Activated T-cell treated with anti-CD3 and anti-CD28 coated beads for 48 hours (primary cell): ENCODE measurements around the gene CACUL1.
"Not testable (repeated sequence)": the region's sequence is repeated elsewhere in the genome, so short reads cannot be mapped to it uniquely, and the experiment has no call there.

Experiments used
- DNase-seq: peaks from one replicate; pipeline ENCODE4 v3.0.0-alpha.2; 2020; ENCODE audit warnings: low read depth

The CACUL1 gene

GRCh38 chr10:118687472-118687871, 67.3 kb downstream of the CACUL1 start:
- DNase-seq = no peak

DNA sequence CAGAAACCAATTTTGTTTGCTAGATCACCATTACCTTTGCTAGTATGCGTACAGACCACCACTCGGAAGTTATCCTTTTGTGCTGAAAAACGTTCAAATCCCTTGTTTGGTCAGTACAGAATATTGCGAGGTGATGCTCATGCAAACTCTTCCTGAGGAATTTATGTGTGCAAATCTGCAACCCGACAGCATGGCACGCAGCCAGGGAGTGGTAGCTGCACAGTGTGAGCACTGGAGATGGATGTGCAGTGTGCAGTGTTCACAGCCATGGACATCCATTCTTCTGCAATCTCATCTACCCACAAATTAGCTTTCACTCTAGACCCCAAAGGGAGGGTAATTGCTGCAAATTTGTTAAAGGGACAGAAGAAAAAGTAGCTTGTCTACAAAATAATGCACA, 72.2 kb downstream of the CACUL1 start:
- DNase-seq = no peak

GRCh38 chr10:118680197-118680596, 74.6 kb downstream of the CACUL1 start:
- no peak for DNase-seq

GRCh38 chr10:118674226-118674919, 80.4 kb downstream of the CACUL1 start:
- DNase-seq = no peak

- DNase-seq = no peak
Measured at GRCh38 chr10:118672766-118673715, 81.7 kb downstream of the CACUL1 start.

DNA sequence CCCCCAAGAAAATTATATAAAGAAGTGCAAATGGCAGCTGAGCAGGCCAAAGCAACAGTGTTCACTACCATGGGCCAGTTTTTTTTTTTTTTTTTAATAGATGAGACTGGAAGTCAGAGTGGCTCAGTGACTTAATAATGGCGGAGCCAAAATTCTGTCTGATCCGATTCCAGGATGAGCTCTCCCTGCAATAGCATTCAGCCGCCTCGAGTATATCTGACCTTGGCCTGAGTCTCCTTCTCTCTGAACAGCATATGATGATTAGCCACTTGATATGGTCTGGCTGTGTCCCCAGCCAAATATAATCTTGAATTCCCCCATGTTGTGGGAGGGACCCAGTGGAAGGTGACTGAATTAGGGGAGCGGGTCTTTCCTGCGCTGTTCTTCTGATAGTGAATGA, 82.6 kb downstream of the CACUL1 start:
- no peak for DNase-seq

GRCh38 chr10:118671221-118671620, 83.5 kb downstream of the CACUL1 start:
- DNase-seq = not testable (repeated sequence)

DNA sequence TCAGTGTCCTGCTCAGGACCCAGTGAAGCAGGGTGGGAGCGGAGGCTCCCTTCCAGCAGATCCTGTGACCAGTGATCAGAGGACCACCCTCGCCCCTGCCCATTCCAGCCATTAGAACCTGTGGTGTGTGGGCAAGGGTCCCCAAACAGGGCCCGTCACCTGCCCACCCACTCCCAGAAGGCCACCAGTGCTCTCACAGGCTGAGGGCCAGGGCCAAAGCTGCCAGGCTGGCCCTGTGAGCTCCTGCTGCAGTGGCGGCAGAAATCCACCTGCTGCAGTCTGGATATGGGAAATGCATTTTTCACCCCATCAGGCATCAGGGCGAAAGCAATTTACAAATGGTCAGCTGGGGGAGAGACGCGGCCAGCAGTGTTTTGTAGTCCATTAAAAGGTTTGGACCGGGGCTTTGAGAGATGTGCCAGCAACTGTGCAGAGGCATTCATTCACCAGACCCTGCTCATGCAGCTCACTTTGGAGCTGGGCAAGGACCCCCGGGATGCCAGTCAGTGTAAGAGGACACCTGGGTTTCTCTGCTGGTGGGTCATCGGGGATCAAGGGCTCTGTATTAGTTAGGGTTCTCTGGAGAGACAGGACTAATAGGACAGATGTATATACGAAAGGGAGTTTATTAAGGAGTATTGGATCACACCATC, 84.2 kb downstream of the CACUL1 start:
- DNase-seq = no peak

- DNase-seq = no peak
Measured at GRCh38 chr10:118669835-118670234, 84.9 kb downstream of the CACUL1 start.

DNA sequence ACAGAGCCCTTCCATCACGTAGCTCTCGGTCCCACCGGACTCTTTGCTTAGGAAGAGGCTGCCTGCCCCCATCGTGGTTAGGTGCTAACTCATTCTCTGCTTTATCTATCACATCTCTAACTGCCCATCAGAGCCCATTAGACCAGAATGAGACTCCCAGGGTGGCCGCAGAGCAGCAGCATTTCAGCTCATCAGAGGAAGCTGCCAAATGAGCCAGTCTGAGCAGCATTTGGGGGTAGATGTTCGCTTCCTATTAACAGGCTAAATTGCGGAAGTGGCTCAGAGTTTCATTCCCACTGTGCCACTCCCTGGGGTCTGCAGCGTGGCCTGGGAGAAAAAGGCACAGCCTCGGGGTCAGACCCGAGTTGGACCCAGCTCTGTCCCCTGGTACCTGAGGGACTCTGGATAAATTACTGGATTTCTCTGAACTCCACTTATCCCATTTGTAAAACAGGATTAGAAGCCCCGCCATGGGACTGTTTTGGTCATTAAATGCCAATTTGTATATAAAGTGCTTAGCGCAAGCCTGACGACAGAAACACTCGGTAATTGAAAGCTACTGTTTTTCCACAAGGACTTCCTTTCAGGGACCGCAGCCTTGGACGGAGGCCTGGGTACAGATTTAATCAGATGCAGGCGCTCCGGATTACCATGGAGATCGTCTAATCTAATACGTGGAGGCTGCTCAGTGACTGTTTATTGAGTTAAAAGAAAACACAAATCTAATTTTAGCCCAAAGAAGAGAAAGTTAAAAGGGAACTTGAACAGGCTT, 85.6 kb downstream of the CACUL1 start:
- no peak for DNase-seq

DNA sequence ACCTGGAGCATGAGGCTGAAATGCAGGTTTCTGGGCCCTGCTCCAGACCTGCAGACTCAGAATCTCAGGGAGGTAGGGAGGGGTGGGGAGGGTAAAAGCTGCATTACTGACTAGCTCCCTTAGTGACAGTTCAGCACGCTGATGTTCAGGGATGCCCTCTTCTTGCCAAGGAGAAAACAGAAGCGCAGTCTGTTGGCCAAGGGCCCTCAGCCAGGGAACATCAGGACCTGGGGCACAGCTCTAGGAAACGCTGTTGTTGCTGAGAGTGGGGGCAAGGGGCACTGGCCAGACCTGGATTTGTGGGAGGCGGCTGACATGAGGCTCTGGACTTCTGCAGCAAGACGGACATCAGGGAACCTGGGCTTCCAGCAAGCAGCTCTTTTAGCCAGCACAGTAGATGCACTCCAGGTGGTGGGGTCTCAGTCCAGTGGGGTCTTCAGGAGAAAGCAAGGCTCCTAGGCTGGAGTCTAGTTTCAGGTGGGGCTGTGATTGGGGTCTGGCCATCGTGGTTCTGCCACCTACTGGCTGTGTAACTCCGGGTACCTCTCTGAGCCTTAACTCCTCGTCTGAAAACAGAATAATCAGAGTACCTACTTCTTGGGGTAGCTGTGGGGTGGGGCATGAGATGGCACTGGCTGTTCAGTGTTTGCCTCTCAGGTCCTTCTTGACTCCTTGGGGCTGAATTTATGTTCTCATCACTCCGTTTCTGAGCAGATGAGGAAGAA, 86.4 kb downstream of the CACUL1 start:
- DNase-seq = no peak

- DNase-seq = no peak
Measured at GRCh38 chr10:118667732-118668131, 87.0 kb downstream of the CACUL1 start.

- DNase-seq = no peak
Measured at GRCh38 chr10:118666350-118666749, 88.4 kb downstream of the CACUL1 start.

- DNase-seq = no peak
Measured at GRCh38 chr10:118664321-118664720, 90.4 kb downstream of the CACUL1 start.

DNA sequence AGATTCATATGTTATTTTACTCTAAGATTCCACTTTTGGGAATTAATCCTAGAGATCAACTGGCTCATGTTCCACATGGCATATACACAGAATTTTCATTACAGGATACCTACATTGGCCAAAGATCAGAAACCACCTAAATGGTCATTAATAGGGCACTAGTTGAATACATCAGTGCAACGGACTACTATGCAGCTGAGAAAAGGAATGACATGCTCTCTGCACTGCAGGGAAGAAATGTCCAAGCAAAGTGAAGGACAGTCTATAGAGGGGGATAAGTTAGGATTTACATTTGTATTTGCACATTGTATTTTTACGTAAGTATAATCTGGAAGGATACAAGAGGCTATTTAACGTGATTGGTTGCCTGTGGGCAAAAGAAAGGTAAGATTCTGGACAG, 91.6 kb downstream of the CACUL1 start:
- DNase-seq = no peak

DNA sequence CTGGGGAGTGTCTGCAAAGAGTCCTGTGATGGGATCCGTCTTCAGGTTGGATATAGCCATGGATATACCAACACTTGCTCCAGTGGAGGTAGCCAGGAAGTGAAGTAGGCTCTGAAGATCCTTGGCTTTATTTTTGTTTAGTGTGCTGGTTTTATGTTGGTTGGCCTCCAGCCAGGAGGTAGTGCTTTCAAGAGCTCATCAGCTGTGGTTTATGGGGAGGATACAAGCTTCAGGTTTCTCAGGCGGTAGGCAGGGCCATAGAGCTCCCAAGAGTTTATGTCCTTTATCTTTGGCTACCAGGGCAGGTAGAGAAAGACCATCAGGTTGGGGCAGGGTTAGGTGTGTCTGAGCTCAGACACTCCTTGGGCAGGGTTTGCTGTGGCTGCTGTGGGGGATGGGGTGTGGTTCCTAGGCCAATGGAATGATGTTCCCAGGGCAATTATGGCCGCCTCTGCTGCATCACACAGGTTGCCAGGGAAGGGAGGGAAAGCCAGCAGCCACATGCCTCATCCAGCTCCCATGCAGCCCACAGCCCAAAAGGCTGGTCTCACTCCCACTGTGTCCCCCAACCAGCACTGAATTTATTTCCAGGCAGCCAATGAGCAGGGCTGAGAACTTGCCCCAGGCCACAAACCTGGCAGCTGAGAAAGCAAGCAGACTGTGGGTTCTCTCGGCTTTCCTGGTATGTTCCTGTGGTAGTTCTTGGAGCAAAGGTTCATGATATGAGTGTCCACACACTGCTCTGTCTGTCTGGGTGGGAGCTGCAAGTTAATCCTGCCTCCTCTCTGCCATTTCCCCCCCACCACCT, 92.3 kb downstream of the CACUL1 start:
- DNase-seq = no peak

DNA sequence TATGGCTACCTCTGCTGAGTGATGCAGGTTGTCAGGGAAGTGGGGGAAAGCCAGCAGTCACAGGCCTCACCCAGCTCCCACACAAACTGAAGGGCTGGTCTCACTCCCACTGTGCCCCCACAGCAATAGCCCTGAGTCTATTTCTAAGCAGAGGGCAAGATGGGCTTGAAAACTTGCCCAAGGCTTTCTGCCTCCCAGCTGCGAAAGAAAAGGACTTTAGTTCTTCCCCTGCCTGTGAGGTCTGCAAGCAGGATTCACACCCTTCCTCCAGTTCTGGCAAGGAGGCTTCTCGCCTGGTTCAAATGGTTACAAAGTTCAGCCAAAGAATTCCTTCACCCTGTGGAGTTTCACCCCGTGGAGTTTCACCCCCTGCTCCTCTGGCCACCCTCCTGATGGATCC, 96.0 kb downstream of the CACUL1 start:
- DNase-seq = no peak

- not testable (repeated sequence) for DNase-seq
Measured at GRCh38 chr10:118658168-118658567, 96.6 kb downstream of the CACUL1 start.

- DNase-seq = not testable (repeated sequence)
Measured at GRCh38 chr10:118645294-118645693, 109.5 kb downstream of the CACUL1 start.

- DNase-seq = no peak
Measured at GRCh38 chr10:118642228-118642627, 112.5 kb downstream of the CACUL1 start.
